Stomach (tissue), 9 donors: ENCODE measurements around the gene UCN2. TPM values are rescaled to one million over a fixed set of nuclear protein-coding genes. Genes with fewer than 3 reads are reported as not detected.

Experiments used
- DNase-seq, 2 donors: peaks; one replicate each; pipeline versions ENCODE4 v3.0.0 to v3.0.0-alpha.2; 2013 to 2019
- H3K27ac ChIP-seq, 5 donors: fragments of 200-600 bp in 4 of 5; sonication (generic) in 4 of 5; one replicate each; pipeline ENCODE4 v1.5.1; 2013 to 2019; ENCODE audit warnings: mild to moderate bottlenecking in 1 of 5, moderate library complexity in 1 of 5
- H3K27me3 ChIP-seq, 3 donors: fragments of 200-600 bp; sonication (generic); one replicate each; pipeline ENCODE4 v1.5.1; 2017 to 2019; ENCODE audit warnings: mixed run types in 1 of 3
- H3K36me3 ChIP-seq, 4 donors: fragments of 200-600 bp; sonication (generic); 1 replicate in 3 of 4; 2 replicates in 1 of 4; pipeline ENCODE4 v1.5.1; 2016 to 2019
- H3K4me1 ChIP-seq, 4 donors: fragments of 200-600 bp; sonication (generic); one replicate each; pipeline ENCODE4 v1.5.1; 2016 to 2019
- H3K4me3 ChIP-seq, 4 donors: fragments of 200-600 bp; sonication (generic) in 3 of 4; one replicate each; pipeline ENCODE4 v1.5.1; 2016 to 2019; ENCODE audit warnings: mild to moderate bottlenecking in 1 of 4
- H3K9me3 ChIP-seq, 4 donors: fragments of 200-600 bp; sonication (generic); one replicate each; pipeline ENCODE4 v1.5.1; 2016 to 2019
- EP300 ChIP-seq: sonication (generic); formaldehyde crosslinking; IDR thresholded peaks from one replicate; pipeline ENCODE4 v1.6.1; 2017; ENCODE audit warnings: antibody characterized with exemption
- POLR2A ChIP-seq, 4 donors: fragments of 450-650 bp; IDR thresholded peaks; one replicate each; pipeline ENCODE4 v1.6.1; 2016; ENCODE audit warnings: antibody characterized with exemption in 4 of 4, control low read depth in 2 of 4, mild to moderate bottlenecking in 1 of 4, moderate library complexity in 1 of 4
- POLR2AphosphoS5 ChIP-seq, 3 donors: sonication (generic); formaldehyde crosslinking; IDR thresholded peaks; one replicate each; pipeline ENCODE4 v1.6.1; 2016; ENCODE audit warnings: antibody characterized with exemption in 3 of 3
- WGBS, 5 donors: extraction: QIAGEN DNeasy Blood & Tissue Kit in 3 of 5; methylation state at CpG; one replicate each; pipeline versions ENCODE4 v1.1.5 to v1.1.7; 2013 to 2018; 5-methylcytosine and 5-hydroxymethylcytosine counted together
- intact Hi-C: fragments of 100-400 bp; cut with DNase I; formaldehyde crosslinking; loops from one replicate; pipeline ENCODE4 v1.15.1; 2023; ENCODE audit warnings: low total_unique reads
- polyA plus RNA-seq, 3 donors: library from polyadenylated mRNA; stranded (reverse); fragments of 200-250 nt; gene quantifications; one replicate each; pipeline ENCODE4 v1.2.3, GENCODE V29; 2013
- total RNA-seq, 5 donors: library from RNA; depleted of rRNA; stranded (reverse); fragments of >200 nt; gene quantifications; one replicate each; pipeline versions ENCODE4 v1.1.0 to v1.2.3, GENCODE V29; 2014 to 2016
- TF ChIP-seq, protein P1 (sequence below), 7 experiments: fragments of 450-650 bp in 4 of 7; fragments of 200-600 bp in 3 of 7; sonication (generic) in 3 of 7; IDR thresholded peaks; one replicate each; pipeline ENCODE4 v1.5.1; 2016 to 2019; ENCODE audit warnings: antibody characterized with exemption in 7 of 7, control low read depth in 2 of 7, mild to moderate bottlenecking in 1 of 7
- donor health status: healthy with polysubstance abuse.
- donor health status: Bipolar disorder and iron deficiency.
- donor health status: healthy.

Gene UCN2
- total and polyA plus RNA-seq, 8 donors: 0.31 to 3.3 (median 0.48) TPM; not detected in 4

GRCh38 chr3:48601622-48601994 lies 38.0 kb upstream of the UCN2 start:
- peaks cover 83 to 99% (median 95%) of the 10 kb centered on the region in 4 donors for H3K36me3 ChIP-seq
- DNase-seq: no peak
- intact Hi-C loops: no loop called here
- peaks cover 15 to 34% (median 23%) of the 10 kb centered on the region in 4 donors for H3K4me1 ChIP-seq
- TF ChIP-seq POLR2A (IDR thresholded peaks at IDR 0.05) (no peak), EP300 (no peak), POLR2AphosphoS5 (IDR thresholded peaks at IDR 0.05) (no peak)
- TF ChIP-seq, protein P1, sequence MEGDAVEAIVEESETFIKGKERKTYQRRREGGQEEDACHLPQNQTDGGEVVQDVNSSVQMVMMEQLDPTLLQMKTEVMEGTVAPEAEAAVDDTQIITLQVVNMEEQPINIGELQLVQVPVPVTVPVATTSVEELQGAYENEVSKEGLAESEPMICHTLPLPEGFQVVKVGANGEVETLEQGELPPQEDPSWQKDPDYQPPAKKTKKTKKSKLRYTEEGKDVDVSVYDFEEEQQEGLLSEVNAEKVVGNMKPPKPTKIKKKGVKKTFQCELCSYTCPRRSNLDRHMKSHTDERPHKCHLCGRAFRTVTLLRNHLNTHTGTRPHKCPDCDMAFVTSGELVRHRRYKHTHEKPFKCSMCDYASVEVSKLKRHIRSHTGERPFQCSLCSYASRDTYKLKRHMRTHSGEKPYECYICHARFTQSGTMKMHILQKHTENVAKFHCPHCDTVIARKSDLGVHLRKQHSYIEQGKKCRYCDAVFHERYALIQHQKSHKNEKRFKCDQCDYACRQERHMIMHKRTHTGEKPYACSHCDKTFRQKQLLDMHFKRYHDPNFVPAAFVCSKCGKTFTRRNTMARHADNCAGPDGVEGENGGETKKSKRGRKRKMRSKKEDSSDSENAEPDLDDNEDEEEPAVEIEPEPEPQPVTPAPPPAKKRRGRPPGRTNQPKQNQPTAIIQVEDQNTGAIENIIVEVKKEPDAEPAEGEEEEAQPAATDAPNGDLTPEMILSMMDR (IDR thresholded peaks at IDR 0.05): no peak
- no peak overlapping the region for H3K4me3 ChIP-seq
- 58 to 81% (median 64%) methylated on average over 2 of the region's 2 CpGs for WGBS, 5 donors
- H3K27ac ChIP-seq: peak overlapping the region in 1 of 5 donors; percentile 25
- H3K27me3 ChIP-seq: no peaks in the 10 kb centered on the region
- no peaks in the 10 kb centered on the region for H3K9me3 ChIP-seq

GRCh38 chr3:48600711-48601621 lies 37.4 kb upstream of the UCN2 start:
- Histone ChIP-seq H3K36me3 (peaks cover 77 to 94% (median 88%) of the 10 kb centered on the region in 4 donors), H3K9me3 (no peaks in the 10 kb centered on the region), H3K27me3 (no peaks in the 10 kb centered on the region), H3K4me1 (peaks cover 15 to 30% (median 23%) of the 10 kb centered on the region in 4 donors), H3K4me3 (no peak overlapping the region), H3K27ac (peak overlapping the region in 2 of 5 donors; percentile 25 to 83)
- no peak for DNase-seq
- intact Hi-C loops: no loop called here
- no peak for TF ChIP-seq POLR2A (IDR thresholded peaks at IDR 0.05)
- no peak for TF ChIP-seq EP300
- TF ChIP-seq, protein P1 (IDR thresholded peaks at IDR 0.05): no peak
- no peak for TF ChIP-seq POLR2AphosphoS5 (IDR thresholded peaks at IDR 0.05)
- 94 to 96% (median 95%) methylated on average over 18 to 19 of the region's 19 CpGs for WGBS, 5 donors

GRCh38 chr3:48599509-48600285 lies 36.1 kb upstream of the UCN2 start:
- intact Hi-C loops: no loop called here
- peak overlapping the region in 4 of 5 donors; percentile 79 to 84 (median 82) for H3K27ac ChIP-seq
- TF ChIP-seq EP300 (no peak), POLR2AphosphoS5 (IDR thresholded peaks at IDR 0.05) (no peak), POLR2A (IDR thresholded peaks at IDR 0.05) (no peak)
- TF ChIP-seq, protein P1 (IDR thresholded peaks at IDR 0.05): no peak
- 92 to 97% (median 93%) methylated on average over 12 of the region's 12 CpGs for WGBS, 5 donors
- peaks cover 27 to 39% (median 33%) of the 10 kb centered on the region in 4 donors for H3K4me1 ChIP-seq
- peaks cover 0 to 9% (median 4%) of the 10 kb centered on the region in 3 donors for H3K27me3 ChIP-seq
- peaks cover 65 to 81% (median 76%) of the 10 kb centered on the region in 4 donors for H3K36me3 ChIP-seq
- H3K4me3 ChIP-seq: no peak overlapping the region
- no peak for DNase-seq
- H3K9me3 ChIP-seq: no peaks in the 10 kb centered on the region

DNA sequence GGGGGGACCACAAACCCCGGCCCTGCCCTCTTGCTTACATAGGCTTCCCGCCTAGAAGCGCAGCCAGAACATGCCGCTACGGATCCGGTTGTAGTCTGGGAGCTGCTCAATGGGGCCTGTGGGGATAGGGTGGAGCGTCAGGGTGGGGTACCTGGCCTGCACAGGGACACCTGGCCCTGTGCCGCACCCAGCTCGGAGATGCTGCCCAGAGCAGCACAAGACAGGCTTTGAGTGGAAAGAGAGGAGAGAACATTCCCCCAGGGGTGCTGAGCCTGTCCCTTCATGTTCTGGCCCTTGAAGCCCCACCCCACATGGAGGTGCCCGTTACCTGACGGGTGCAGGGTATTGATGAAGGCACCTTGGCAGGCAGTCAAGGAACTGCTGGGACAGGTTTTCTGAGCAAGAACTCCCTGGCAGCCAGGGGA lies 35.5 kb upstream of the UCN2 start:
- 36 to 65% (median 47%) methylated on average over 9 to 11 of the region's 11 CpGs for WGBS, 5 donors
- peak overlapping the region; percentile 46 to 84 (median 82) for H3K27ac ChIP-seq
- peaks cover 29 to 43% (median 38%) of the 10 kb centered on the region in 4 donors for H3K4me1 ChIP-seq
- H3K4me3 ChIP-seq: no peak overlapping the region
- H3K27me3 ChIP-seq: peaks cover 0 to 15% (median 4%) of the 10 kb centered on the region in 3 donors
- TF ChIP-seq, protein P1 (IDR thresholded peaks at IDR 0.05): no peak
- no peak for TF ChIP-seq EP300
- TF ChIP-seq POLR2AphosphoS5 (IDR thresholded peaks at IDR 0.05): no peak
- no peak for TF ChIP-seq POLR2A (IDR thresholded peaks at IDR 0.05)
- DNase-seq: peak in 1 of 2 donors; percentile 38
- intact Hi-C loops: no loop called here
- H3K9me3 ChIP-seq: no peaks in the 10 kb centered on the region
- H3K36me3 ChIP-seq: peaks cover 59 to 75% (median 70%) of the 10 kb centered on the region in 4 donors
